Measurements from ENCODE around the gene SPATA31E1. TPM values are rescaled to one million over a fixed set of nuclear protein-coding genes. Genes with fewer than 3 reads are reported as not detected.
"Not testable (repeated sequence)": the region's sequence is repeated elsewhere in the genome, so short reads cannot be mapped to it uniquely, and the experiment has no call there.

Gene SPATA31E1
- total RNA-seq, 3 donors from 2014 or later = not detected

DNA sequence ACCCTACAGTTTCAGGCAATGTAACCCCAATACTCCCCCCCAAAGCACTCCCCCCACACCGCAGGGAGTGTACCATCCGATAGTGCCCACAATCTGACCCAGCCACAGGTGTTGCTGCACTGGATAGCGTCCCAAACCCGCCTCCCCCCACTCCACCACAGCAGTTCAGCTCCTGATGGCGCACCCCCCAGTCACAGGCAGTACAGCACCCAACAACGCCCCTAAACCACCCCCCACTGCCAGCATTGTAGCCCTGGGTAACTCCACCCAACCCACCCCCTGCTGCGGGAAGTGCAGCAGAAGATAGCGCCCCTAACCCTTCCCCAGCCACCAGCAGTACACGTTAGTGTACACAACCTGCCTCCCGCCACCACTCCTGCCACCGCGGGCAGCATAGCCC is 55.7 kb downstream of the SPATA31E1 start:
- H3K36me3 ChIP-seq; H3K4me3 ChIP-seq; H3K27me3 ChIP-seq; H3K9me3 ChIP-seq; H3K27ac ChIP-seq; H3K4me1 ChIP-seq; intact Hi-C loops (cut with DNase I; ENCODE audit: low total_unique reads); DNase-seq (ENCODE audit: low spot score in 2 of 2): not testable (repeated sequence)

Other genes with a start within 250 kb of the SPATA31E1 start
- 100 to 1,000 TPM in 2 of 3 donors, 10 to 100 TPM in 1; 89.0 to 147 (median 134) TPM for gene CTSL, start 156.8 kb upstream of the SPATA31E1 start, total RNA-seq
- gene SPATA31C1, start 35.1 kb downstream of the SPATA31E1 start, total RNA-seq = not detected
- 1 to 10 TPM; 3.7 to 9.2 (median 8.8) TPM for gene CDK20, start 91.7 kb downstream of the SPATA31E1 start, total RNA-seq